Epithelial cell of esophagus (primary cell): ENCODE results near the gene AREL1.

Source experiments
- DNase-seq: peaks from one replicate; pipeline ENCODE4 v3.0.0; 2010; ENCODE audit warnings: low read depth
- H3K4me3 ChIP-seq: 2 replicates; pipeline ENCODE4 v1.5.1; 2011; ENCODE audit warnings: mild to moderate bottlenecking, low read length, control low read depth
- CTCF ChIP-seq: IDR thresholded peaks from 2 replicates; pipeline ENCODE4 v1.5.1; 2011; ENCODE audit warnings: low read depth, mild to moderate bottlenecking, low read length, control low read depth, inconsistent platforms; ENCODE audit not compliant: insufficient read depth; ENCODE audit errors: missing control alignments

AREL1 gene

GRCh38 chr14:74670726-74671411 lies 42.0 kb downstream of the AREL1 start:
- H3K4me3 ChIP-seq: no peak overlapping the region
- no peak for TF ChIP-seq CTCF
- DNase-seq: no peak

GRCh38 chr14:74669846-74670245 lies 43.0 kb downstream of the AREL1 start:
- no peak overlapping the region for H3K4me3 ChIP-seq
- no peak for TF ChIP-seq CTCF
- no peak for DNase-seq

GRCh38 chr14:74669256-74669655 lies 43.6 kb downstream of the AREL1 start:
- TF ChIP-seq CTCF: no peak
- no peak overlapping the region for H3K4me3 ChIP-seq
- no peak for DNase-seq

GRCh38 chr14:74667758-74668157 lies 45.1 kb downstream of the AREL1 start:
- DNase-seq: no peak
- TF ChIP-seq CTCF: no peak

GRCh38 chr14:74664717-74665116 lies 48.2 kb downstream of the AREL1 start:
- H3K4me3 ChIP-seq: no peak overlapping the region
- TF ChIP-seq CTCF: no peak
- DNase-seq: no peak

More at GRCh38 chr14:74667758-74668157, 45.1 kb downstream of the AREL1 start:
- no peak overlapping the region for H3K4me3 ChIP-seq

- no peak overlapping the region for H3K4me3 ChIP-seq
- DNase-seq: no peak
- no peak for TF ChIP-seq CTCF
These were observed 49.0 kb downstream of the AREL1 start for GRCh38 chr14:74663884-74664283.
